Ectodermal cell (in vitro differentiated cells): Measurements from ENCODE around the gene MCOLN1.

Source experiments
- H3K27ac ChIP-seq: 2 replicates; pipeline ENCODE4 v1.7.0; 2013; ENCODE audit warnings: mild to moderate bottlenecking, low read depth, low read length; ENCODE audit not compliant: insufficient read depth, poor library complexity, severe bottlenecking
- H3K27me3 ChIP-seq: 2 replicates; pipeline ENCODE4 v1.7.0; 2013; ENCODE audit warnings: mild to moderate bottlenecking, low read length; ENCODE audit not compliant: insufficient read depth, control insufficient read depth, poor library complexity, severe bottlenecking
- H3K36me3 ChIP-seq: one replicate; pipeline ENCODE4 v1.7.0; 2013; ENCODE audit warnings: low read length; ENCODE audit not compliant: control insufficient read depth, insufficient read depth
- H3K4me1 ChIP-seq: one replicate; pipeline ENCODE4 v1.7.0; 2013; ENCODE audit warnings: low read length; ENCODE audit not compliant: control insufficient read depth, insufficient read depth
- H3K4me3 ChIP-seq: 2 replicates; pipeline ENCODE4 v1.7.0; 2013; ENCODE audit warnings: low read depth, low read length, control low read depth; ENCODE audit not compliant: insufficient read depth
- H3K9me3 ChIP-seq: 2 replicates; pipeline ENCODE4 v1.7.0; 2013; ENCODE audit warnings: mild to moderate bottlenecking, low read length, moderate library complexity; ENCODE audit not compliant: control insufficient read depth
- WGBS, 2 experiments: methylation state at CpG; one replicate each; pipeline ENCODE4 v1.1.7; 2013; ENCODE audit warnings: missing lambda C conversion rate in 2 of 2; 5-methylcytosine and 5-hydroxymethylcytosine counted together

Gene MCOLN1

GRCh38 chr19:7524523-7524922 lies 2.1 kb downstream of the MCOLN1 start:
- Histone ChIP-seq H3K27ac (no peak overlapping the region), H3K4me1 (peaks cover 8% of the 10 kb centered on the region), H3K4me3 (no peak overlapping the region), H3K36me3 (no peaks in the 10 kb centered on the region), H3K27me3 (no peaks in the 10 kb centered on the region), H3K9me3 (no peaks in the 10 kb centered on the region)
- 86 to 94% methylated on average over 5 of the region's 5 CpGs for WGBS, 2 experiments

GRCh38 chr19:7524992-7525739 lies 2.7 kb downstream of the MCOLN1 start:
- Histone ChIP-seq H3K4me1 (peaks cover 8% of the 10 kb centered on the region), H3K36me3 (peaks cover 5% of the 10 kb centered on the region), H3K4me3 (no peak overlapping the region), H3K9me3 (no peaks in the 10 kb centered on the region), H3K27ac (no peak overlapping the region), H3K27me3 (no peaks in the 10 kb centered on the region)
- WGBS, 2 experiments: 93% methylated on average over 20 of the region's 20 CpGs

GRCh38 chr19:7526059-7526929 lies 3.9 kb downstream of the MCOLN1 start:
- H3K36me3 ChIP-seq: peaks cover 6% of the 10 kb centered on the region
- no peak overlapping the region for H3K4me3 ChIP-seq
- no peak overlapping the region for H3K27ac ChIP-seq
- no peaks in the 10 kb centered on the region for H3K27me3 ChIP-seq
- 93 to 94% methylated on average over 31 of the region's 31 CpGs for WGBS, 2 experiments
- peaks cover 8% of the 10 kb centered on the region for H3K4me1 ChIP-seq
- no peaks in the 10 kb centered on the region for H3K9me3 ChIP-seq

GRCh38 chr19:7527516-7528191 lies 5.2 kb downstream of the MCOLN1 start:
- Histone ChIP-seq H3K27me3 (no peaks in the 10 kb centered on the region), H3K4me1 (peaks cover 4% of the 10 kb centered on the region), H3K27ac (no peak overlapping the region), H3K9me3 (no peaks in the 10 kb centered on the region), H3K36me3 (peaks cover 6% of the 10 kb centered on the region), H3K4me3 (no peak overlapping the region)
- WGBS, 2 experiments: 91 to 92% methylated on average over 25 of the region's 25 CpGs

DNA sequence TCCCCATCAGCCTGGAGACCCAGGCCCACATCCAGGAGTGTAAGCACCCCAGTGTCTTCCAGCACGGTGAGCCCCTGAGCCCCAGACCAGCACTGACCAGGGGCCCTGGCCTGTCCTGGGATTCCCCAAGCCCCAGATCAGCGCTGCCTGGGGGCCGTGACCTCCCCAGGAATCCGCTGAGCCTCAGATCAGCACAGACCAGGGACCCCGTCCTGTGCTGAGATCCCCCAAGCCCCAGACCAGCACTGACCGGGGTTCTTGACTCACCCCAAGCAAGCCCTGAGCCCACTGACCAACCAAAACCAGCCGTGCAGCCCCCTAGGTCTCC lies 5.7 kb downstream of the MCOLN1 start:
- Histone ChIP-seq H3K4me3 (no peak overlapping the region), H3K27ac (no peak overlapping the region), H3K9me3 (no peaks in the 10 kb centered on the region), H3K27me3 (no peaks in the 10 kb centered on the region), H3K36me3 (peaks cover 6% of the 10 kb centered on the region), H3K4me1 (peaks cover 3% of the 10 kb centered on the region)
- 93 to 95% methylated on average over 7 of the region's 7 CpGs for WGBS, 2 experiments

GRCh38 chr19:7528522-7529245 lies 6.3 kb downstream of the MCOLN1 start:
- no peak overlapping the region for H3K4me3 ChIP-seq
- no peaks in the 10 kb centered on the region for H3K4me1 ChIP-seq
- no peaks in the 10 kb centered on the region for H3K27me3 ChIP-seq
- 93 to 94% methylated on average over 32 of the region's 32 CpGs for WGBS, 2 experiments
- H3K36me3 ChIP-seq: peaks cover 6% of the 10 kb centered on the region
- H3K9me3 ChIP-seq: no peaks in the 10 kb centered on the region
- H3K27ac ChIP-seq: no peak overlapping the region

- Histone ChIP-seq H3K4me1 (no peaks in the 10 kb centered on the region), H3K36me3 (peaks cover 6% of the 10 kb centered on the region), H3K27me3 (no peaks in the 10 kb centered on the region), H3K4me3 (no peak overlapping the region), H3K27ac (no peak overlapping the region), H3K9me3 (no peaks in the 10 kb centered on the region)
- WGBS, 2 experiments: 88 to 90% methylated on average over 15 of the region's 15 CpGs
Measured at GRCh38 chr19:7529246-7529600, 6.8 kb downstream of the MCOLN1 start.

DNA sequence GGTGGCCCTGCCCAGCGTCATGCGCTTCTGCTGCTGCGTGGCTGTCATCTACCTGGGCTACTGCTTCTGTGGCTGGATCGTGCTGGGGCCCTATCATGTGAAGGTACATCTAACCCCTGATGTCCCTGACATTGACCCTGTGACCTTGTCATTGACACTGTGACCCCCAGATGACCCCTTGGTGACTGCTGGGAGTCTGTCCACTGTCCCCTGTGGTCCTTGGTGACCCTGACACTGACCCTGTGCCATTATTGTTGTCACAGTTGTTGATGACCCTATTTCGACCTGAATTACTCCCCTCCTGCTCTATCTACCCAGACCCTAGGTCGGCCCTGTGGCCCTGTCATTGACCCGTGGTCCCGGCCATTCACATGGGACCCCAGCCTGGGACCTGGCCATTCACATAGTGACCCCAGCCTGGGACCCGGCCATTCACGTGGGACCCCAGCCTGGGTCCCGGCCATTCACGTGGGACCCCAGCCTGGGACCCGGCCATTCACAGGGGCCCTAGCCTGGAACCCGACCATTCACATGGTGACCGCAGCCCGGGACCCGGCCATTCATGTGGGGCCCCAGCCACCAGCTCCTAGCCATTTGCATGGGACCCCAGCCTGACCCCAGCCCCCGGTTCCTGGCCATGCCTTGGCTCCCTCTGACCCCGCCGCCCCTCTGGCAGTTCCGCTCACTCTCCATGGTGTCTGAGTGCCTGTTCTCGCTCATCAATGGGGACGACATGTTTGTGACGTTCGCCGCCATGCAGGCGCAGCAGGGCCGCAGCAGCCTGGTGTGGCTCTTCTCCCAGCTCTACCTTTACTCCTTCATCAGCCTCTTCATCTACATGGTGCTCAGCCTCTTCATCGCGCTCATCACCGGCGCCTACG lies 7.4 kb downstream of the MCOLN1 start:
- H3K27me3 ChIP-seq: no peaks in the 10 kb centered on the region
- no peak overlapping the region for H3K4me3 ChIP-seq
- H3K27ac ChIP-seq: no peak overlapping the region
- WGBS, 2 experiments: 94 to 95% methylated on average over 33 of the region's 33 CpGs
- H3K36me3 ChIP-seq: peaks cover 6% of the 10 kb centered on the region
- no peaks in the 10 kb centered on the region for H3K4me1 ChIP-seq
- no peaks in the 10 kb centered on the region for H3K9me3 ChIP-seq

GRCh38 chr19:7533281-7533885 lies 11.0 kb downstream of the MCOLN1 start:
- no peaks in the 10 kb centered on the region for H3K4me1 ChIP-seq
- no peaks in the 10 kb centered on the region for H3K27me3 ChIP-seq
- H3K9me3 ChIP-seq: no peaks in the 10 kb centered on the region
- H3K36me3 ChIP-seq: peaks cover 6% of the 10 kb centered on the region
- 62 to 64% methylated on average over 30 of the region's 30 CpGs for WGBS, 2 experiments
- H3K4me3 ChIP-seq: peak overlapping the region; percentile 75
- H3K27ac ChIP-seq: no peak overlapping the region
